SH-SY5Y (cell line): ENCODE data around the gene SYT6.

Experiments
- GATA2 ChIP-seq: IDR thresholded peaks from 2 replicates; pipeline ENCODE4 v1.6.1; 2011; ENCODE audit warnings: mild to moderate bottlenecking, low read depth, low read length
- GATA3 ChIP-seq: IDR thresholded peaks from 2 replicates; pipeline ENCODE4 v1.6.1; 2011; ENCODE audit warnings: low read depth, mild to moderate bottlenecking, low read length, moderate library complexity

- TF ChIP-seq GATA3, result no peak
- no peak for TF ChIP-seq GATA2
Measured at GRCh38 chr1:114100148-114100547, 53.5 kb downstream of the SYT6 start.
